ENCODE results near the gene RTL10. TPM values are rescaled to one million over a fixed set of nuclear protein-coding genes. Genes with fewer than 3 reads are reported as not detected.

The RTL10 gene
- total RNA-seq, 1 donor from 2014 or later = 27.2 TPM

DNA sequence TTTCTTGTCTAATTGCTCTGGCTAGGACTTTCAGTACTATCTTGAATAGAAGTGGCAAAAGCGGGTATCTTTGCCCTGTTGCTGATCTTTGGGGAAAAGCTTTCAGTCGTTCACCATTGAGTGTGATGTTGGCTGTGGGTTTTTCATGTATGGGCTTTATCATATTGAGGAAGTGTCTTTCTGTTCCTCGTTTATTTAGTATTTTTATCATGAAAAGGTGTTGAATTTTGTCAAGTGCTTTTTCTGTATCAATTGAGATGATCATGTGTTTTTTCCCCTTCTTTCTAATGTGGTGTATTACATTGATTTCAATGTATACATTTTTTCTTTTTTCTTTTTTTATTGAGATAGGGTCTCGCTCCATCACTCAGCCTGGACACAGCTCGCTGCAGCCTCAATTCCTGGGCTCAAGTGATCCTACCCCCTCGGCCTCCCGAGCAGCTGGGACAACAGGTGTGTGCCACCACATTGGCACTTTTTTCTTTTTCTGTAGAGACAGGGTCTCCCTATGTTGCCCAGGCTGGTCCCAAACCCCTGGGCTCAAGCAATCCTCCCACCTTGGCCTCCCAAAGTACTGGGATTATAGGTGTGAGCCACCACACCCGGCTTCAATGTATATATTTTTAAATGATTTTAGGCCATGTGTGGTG, 5.3 kb upstream of the RTL10 start:
- Mint-ChIP-seq H3K27me3 (no peaks in the 10 kb centered on the region), H3K27ac (no peak overlapping the region), H3K4me3 (ENCODE audit: low read depth) (no peak overlapping the region), H3K9me3 (ENCODE audit: low read depth) (peaks cover 5% of the 10 kb centered on the region), H3K36me3 (ENCODE audit: insufficient read depth) (peaks cover 2% of the 10 kb centered on the region), H3K4me1 (ENCODE audit: low read depth) (peaks cover 4% of the 10 kb centered on the region)
- no peak for DNase-seq (ENCODE audit: low spot score, unreplicated experiment)
- TF ChIP-seq, protein P1, sequence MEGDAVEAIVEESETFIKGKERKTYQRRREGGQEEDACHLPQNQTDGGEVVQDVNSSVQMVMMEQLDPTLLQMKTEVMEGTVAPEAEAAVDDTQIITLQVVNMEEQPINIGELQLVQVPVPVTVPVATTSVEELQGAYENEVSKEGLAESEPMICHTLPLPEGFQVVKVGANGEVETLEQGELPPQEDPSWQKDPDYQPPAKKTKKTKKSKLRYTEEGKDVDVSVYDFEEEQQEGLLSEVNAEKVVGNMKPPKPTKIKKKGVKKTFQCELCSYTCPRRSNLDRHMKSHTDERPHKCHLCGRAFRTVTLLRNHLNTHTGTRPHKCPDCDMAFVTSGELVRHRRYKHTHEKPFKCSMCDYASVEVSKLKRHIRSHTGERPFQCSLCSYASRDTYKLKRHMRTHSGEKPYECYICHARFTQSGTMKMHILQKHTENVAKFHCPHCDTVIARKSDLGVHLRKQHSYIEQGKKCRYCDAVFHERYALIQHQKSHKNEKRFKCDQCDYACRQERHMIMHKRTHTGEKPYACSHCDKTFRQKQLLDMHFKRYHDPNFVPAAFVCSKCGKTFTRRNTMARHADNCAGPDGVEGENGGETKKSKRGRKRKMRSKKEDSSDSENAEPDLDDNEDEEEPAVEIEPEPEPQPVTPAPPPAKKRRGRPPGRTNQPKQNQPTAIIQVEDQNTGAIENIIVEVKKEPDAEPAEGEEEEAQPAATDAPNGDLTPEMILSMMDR (IDR thresholded peaks at IDR 0.05; ENCODE audit: unreplicated experiment) = no peak

DNA sequence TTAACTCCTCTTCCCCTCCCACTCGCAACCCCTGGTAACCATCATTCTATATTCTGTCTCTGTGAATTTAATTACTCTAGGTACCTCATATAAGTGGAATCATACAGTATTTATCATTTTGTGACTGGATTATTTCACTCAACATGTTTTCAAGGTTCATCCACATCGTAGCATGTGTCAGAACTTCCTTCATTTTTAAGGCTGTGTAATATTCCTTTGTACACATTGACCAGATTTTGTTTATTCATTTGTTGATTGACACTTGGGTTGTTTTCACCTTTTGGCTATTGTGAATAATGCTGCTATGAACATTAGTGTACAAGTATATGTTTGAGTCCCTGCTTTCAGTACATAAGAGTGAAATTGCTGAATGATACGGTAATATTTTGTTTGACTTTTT, 2.7 kb upstream of the RTL10 start:
- peak overlapping the region; percentile 52 for H3K4me3 Mint-ChIP-seq (ENCODE audit: low read depth)
- H3K27ac Mint-ChIP-seq = no peak overlapping the region
- peaks cover 21% of the 10 kb centered on the region for H3K4me1 Mint-ChIP-seq (ENCODE audit: low read depth)
- TF ChIP-seq, protein P1 (IDR thresholded peaks at IDR 0.05; ENCODE audit: unreplicated experiment) = no peak
- peaks cover 5% of the 10 kb centered on the region for H3K9me3 Mint-ChIP-seq (ENCODE audit: low read depth)
- peaks cover 4% of the 10 kb centered on the region for H3K36me3 Mint-ChIP-seq (ENCODE audit: insufficient read depth)
- DNase-seq (ENCODE audit: low spot score, unreplicated experiment) = no peak
- H3K27me3 Mint-ChIP-seq = no peaks in the 10 kb centered on the region

DNA sequence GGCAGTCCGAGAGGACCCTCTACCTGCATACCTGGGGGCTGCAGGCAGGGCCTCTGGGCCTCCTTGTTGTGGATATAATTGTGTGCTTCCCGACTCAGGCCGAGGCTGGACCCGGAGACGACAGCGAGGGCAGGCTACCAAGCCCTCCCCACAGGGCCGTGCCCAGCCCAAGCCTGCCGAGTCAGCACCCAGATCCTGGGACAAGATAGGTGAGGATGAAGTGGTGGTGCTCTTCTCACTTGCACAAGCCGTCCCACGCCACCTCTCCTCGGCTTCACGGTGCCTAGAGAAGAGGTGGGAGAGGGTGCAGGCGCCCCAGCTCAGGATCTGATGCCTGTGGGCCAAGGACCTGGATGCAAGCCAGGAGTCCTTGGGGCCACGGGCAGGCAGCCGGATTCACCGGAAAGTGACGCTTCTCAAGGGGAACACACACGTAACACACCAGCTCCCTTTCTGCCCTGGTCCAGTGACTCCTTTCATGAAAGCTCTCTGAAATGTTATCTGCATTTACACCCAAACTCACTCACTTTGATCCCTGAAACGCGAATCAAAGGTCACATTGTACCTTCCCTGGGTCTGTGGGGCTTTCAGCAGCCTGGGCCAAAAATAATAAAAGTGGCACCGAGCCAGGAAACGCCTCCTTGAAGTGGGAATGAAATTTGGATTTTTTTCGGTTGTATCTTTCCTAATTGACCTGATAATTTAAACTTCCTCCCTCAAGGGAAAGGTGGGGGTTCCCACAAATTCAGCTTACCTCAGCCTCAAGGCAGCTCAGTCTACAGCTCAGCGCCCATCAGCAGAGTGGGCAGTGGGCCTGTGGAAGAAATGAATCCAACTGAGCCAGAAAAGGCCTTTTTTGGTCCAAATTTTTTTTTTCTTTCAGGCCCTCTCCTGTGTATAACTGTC, 1.1 kb upstream of the RTL10 start:
- H3K36me3 Mint-ChIP-seq (ENCODE audit: insufficient read depth) = peaks cover 5% of the 10 kb centered on the region
- peaks cover 5% of the 10 kb centered on the region for H3K9me3 Mint-ChIP-seq (ENCODE audit: low read depth)
- H3K27ac Mint-ChIP-seq = peak overlapping the region; percentile 93
- H3K4me1 Mint-ChIP-seq (ENCODE audit: low read depth) = peaks cover 22% of the 10 kb centered on the region
- no peaks in the 10 kb centered on the region for H3K27me3 Mint-ChIP-seq
- no peak for DNase-seq (ENCODE audit: low spot score, unreplicated experiment)
- TF ChIP-seq, protein P1 (IDR thresholded peaks at IDR 0.05; ENCODE audit: unreplicated experiment) = no peak
- H3K4me3 Mint-ChIP-seq (ENCODE audit: low read depth) = peak overlapping the region; percentile 91

DNA sequence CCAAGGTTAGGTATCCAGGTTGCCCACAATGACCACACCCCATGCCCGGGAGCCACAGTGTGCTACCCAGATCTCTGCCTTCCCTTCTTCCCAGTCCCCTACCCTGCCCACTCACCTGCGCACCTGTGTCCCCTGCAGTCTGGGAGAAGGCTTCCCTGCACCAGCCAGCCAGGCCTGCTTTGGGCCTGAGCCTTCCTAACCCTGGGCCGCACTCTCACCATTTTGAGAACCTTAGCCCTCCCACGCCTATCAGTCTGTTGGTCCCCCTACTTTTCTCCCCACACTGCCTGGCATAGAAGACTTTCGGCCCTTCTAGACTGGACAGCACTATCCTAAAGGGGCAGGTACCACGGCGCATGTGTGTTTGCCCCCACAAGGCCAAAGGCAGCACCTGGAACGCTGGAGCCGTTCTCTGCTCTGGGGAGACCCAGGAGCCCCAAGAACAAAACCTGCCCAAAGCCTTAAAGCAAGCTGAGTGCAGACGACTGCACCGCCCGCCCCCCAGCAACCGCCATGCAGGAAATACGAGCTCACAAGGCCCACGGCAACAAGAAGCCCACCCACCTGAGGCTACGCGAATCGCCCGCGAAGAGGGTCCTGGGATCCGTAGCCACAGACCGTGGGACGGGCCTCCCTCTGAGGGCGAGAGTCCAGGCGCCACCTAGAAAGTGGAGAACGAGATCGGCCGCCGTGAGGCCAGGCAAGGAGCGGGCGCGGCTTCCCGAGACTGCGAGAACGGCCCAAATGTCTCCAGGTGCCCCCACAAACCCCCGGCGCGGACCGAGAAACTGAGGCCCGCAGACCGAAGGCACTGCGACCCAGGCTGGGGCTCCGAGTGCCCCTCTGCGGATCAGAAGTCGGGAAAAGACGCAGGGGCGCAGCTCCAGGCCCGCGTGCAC, 546 bp downstream of the RTL10 start:
- H3K4me3 Mint-ChIP-seq (ENCODE audit: low read depth) = peak overlapping the region; percentile 91
- no peak for DNase-seq (ENCODE audit: low spot score, unreplicated experiment)

More for the DNA sequence above, 546 bp downstream of the RTL10 start:
- H3K36me3 Mint-ChIP-seq (ENCODE audit: insufficient read depth) = peaks cover 13% of the 10 kb centered on the region
- TF ChIP-seq, protein P1 (IDR thresholded peaks at IDR 0.05; ENCODE audit: unreplicated experiment) = no peak
- no peaks in the 10 kb centered on the region for H3K9me3 Mint-ChIP-seq (ENCODE audit: low read depth)
- no peaks in the 10 kb centered on the region for H3K27me3 Mint-ChIP-seq
- peak overlapping the region; percentile 95 for H3K27ac Mint-ChIP-seq
- H3K4me1 Mint-ChIP-seq (ENCODE audit: low read depth) = peaks cover 35% of the 10 kb centered on the region
